ENCODE data around the gene ABL1.

Gene ABL1

GRCh38 chr9:130919559-130920145 is 84.6 kb downstream of the ABL1 start:
- no peak for DNase-seq (ENCODE audit: low read depth)

- no peak for DNase-seq (ENCODE audit: low read depth)
These were observed 85.2 kb downstream of the ABL1 start for GRCh38 chr9:130920233-130920632.

GRCh38 chr9:130920762-130921299 is 85.8 kb downstream of the ABL1 start:
- no peak for DNase-seq (ENCODE audit: low read depth)

GRCh38 chr9:130921300-130921988 is 86.4 kb downstream of the ABL1 start:
- no peak for DNase-seq (ENCODE audit: low read depth)

- DNase-seq (ENCODE audit: low read depth) = no peak
These were observed 87.2 kb downstream of the ABL1 start for GRCh38 chr9:130921989-130922892.

- no peak for DNase-seq (ENCODE audit: low read depth)
These were observed 88.0 kb downstream of the ABL1 start for GRCh38 chr9:130922893-130923610.

GRCh38 chr9:130923611-130924447 is 88.8 kb downstream of the ABL1 start:
- DNase-seq (ENCODE audit: low read depth) = no peak

GRCh38 chr9:130924448-130924788 is 89.4 kb downstream of the ABL1 start:
- no peak for DNase-seq (ENCODE audit: low read depth)

- no peak for DNase-seq (ENCODE audit: low read depth)
These were observed 90.1 kb downstream of the ABL1 start for GRCh38 chr9:130925050-130925678.

GRCh38 chr9:130927338-130927737 is 92.3 kb downstream of the ABL1 start:
- no peak for DNase-seq (ENCODE audit: low read depth)

GRCh38 chr9:130927995-130928900 is 93.2 kb downstream of the ABL1 start:
- DNase-seq (ENCODE audit: low read depth) = no peak

GRCh38 chr9:130929571-130930038 is 94.6 kb downstream of the ABL1 start:
- DNase-seq (ENCODE audit: low read depth) = no peak

GRCh38 chr9:130930132-130930803 is 95.2 kb downstream of the ABL1 start:
- DNase-seq (ENCODE audit: low read depth) = no peak

- no peak for DNase-seq (ENCODE audit: low read depth)
These were observed 95.8 kb downstream of the ABL1 start for GRCh38 chr9:130930804-130931349.

GRCh38 chr9:130931508-130932254 is 96.6 kb downstream of the ABL1 start:
- no peak for DNase-seq (ENCODE audit: low read depth)

- no peak for DNase-seq (ENCODE audit: low read depth)
These were observed 97.4 kb downstream of the ABL1 start for GRCh38 chr9:130932255-130933079.

All from non-pigmented ciliary epithelial cell (primary cell).